ENCODE measurements around the gene CIAO2B.
"Not testable (repeated sequence)": the region's sequence is repeated elsewhere in the genome, so short reads cannot be mapped to it uniquely, and the experiment has no call there.

CIAO2B gene

GRCh38 chr16:66955363-66956153 lies 21.4 kb upstream of the CIAO2B start:
- not testable (repeated sequence) for FAIRE-seq

- no peak for FAIRE-seq
These were observed 20.0 kb upstream of the CIAO2B start for GRCh38 chr16:66954097-66954659.

GRCh38 chr16:66953462-66954096 lies 19.4 kb upstream of the CIAO2B start:
- FAIRE-seq = no peak

GRCh38 chr16:66952430-66953110 lies 18.4 kb upstream of the CIAO2B start:
- no peak for FAIRE-seq

GRCh38 chr16:66950971-66951790 lies 17.0 kb upstream of the CIAO2B start:
- FAIRE-seq = no peak

- FAIRE-seq = no peak
These were observed 16.2 kb upstream of the CIAO2B start for GRCh38 chr16:66950437-66950836.

- no peak for FAIRE-seq
These were observed 15.3 kb upstream of the CIAO2B start for GRCh38 chr16:66949472-66949871.

GRCh38 chr16:66948837-66949225 lies 14.6 kb upstream of the CIAO2B start:
- FAIRE-seq = no peak

- no peak for FAIRE-seq
These were observed 14.1 kb upstream of the CIAO2B start for GRCh38 chr16:66948134-66948836.

GRCh38 chr16:66947302-66948065 lies 13.3 kb upstream of the CIAO2B start:
- no peak for FAIRE-seq

- no peak for FAIRE-seq
These were observed 12.7 kb upstream of the CIAO2B start for GRCh38 chr16:66946974-66947301.

GRCh38 chr16:66946541-66946940 lies 12.3 kb upstream of the CIAO2B start:
- FAIRE-seq = no peak

- FAIRE-seq = no peak
These were observed 11.7 kb upstream of the CIAO2B start for GRCh38 chr16:66945939-66946338.

GRCh38 chr16:66944971-66945370 lies 10.8 kb upstream of the CIAO2B start:
- FAIRE-seq = not testable (repeated sequence)

GRCh38 chr16:66944054-66944441 lies 9.8 kb upstream of the CIAO2B start:
- no peak for FAIRE-seq

- no peak for FAIRE-seq
These were observed 9.3 kb upstream of the CIAO2B start for GRCh38 chr16:66943426-66944053.

- FAIRE-seq = no peak
These were observed 8.8 kb upstream of the CIAO2B start for GRCh38 chr16:66942981-66943380.

GRCh38 chr16:66940236-66940635 lies 6.0 kb upstream of the CIAO2B start:
- FAIRE-seq = no peak

- no peak for FAIRE-seq
These were observed 5.2 kb upstream of the CIAO2B start for GRCh38 chr16:66939366-66939765.

- FAIRE-seq = no peak
These were observed 3.6 kb upstream of the CIAO2B start for GRCh38 chr16:66937725-66938337.
